T-cell (primary cell): ENCODE results near the gene MOB3B. TPM values are rescaled to one million over a fixed set of nuclear protein-coding genes. Genes with fewer than 3 reads are reported as not detected.

Experiments
- ATAC-seq, 4 experiments: fragments of 200-7000 bp in 3 of 4; fragments of 150-1000 bp in 1 of 4; cut with Tn5 transposase; replicated peaks in 1 of 4; 1 replicate in 3 of 4; 2 replicates in 1 of 4; pipeline ENCODE4 v1.10.0; 2021; ENCODE audit warnings: moderate library complexity in 3 of 4, mild to moderate bottlenecking in 2 of 4, moderate number of reproducible peaks in 1 of 4
- CTCF ChIA-PET, 2 donors: fragments of 300-600 bp; sonication (Branson Sonifier 250); formaldehyde crosslinking; loops; one replicate each; lab custom pipeline; 2022; ENCODE audit warnings: antibody characterized with exemption in 2 of 2; lab: Charles Lee
- POLR2A ChIA-PET, 2 donors: fragments of 300-600 bp; sonication (Branson Sonifier 250); formaldehyde crosslinking; loops; one replicate each; lab custom pipeline; 2022; ENCODE audit warnings: antibody characterized with exemption in 2 of 2; lab: Charles Lee
- DNase-seq, 35 experiments: peaks; one replicate each; pipeline versions ENCODE4 v3.0.0 to v3.0.0-alpha.2; 2013 to 2023
- H3K27ac ChIP-seq: one replicate; pipeline ENCODE4 v1.5.1; 2013; ENCODE audit warnings: low read length
- H3K27me3 ChIP-seq, 2 experiments: replicated peaks in 1 of 2; 1 replicate in 1 of 2; 2 replicates in 1 of 2; pipeline versions ENCODE4 v1.6.1 to v1.7.0; 2013; ENCODE audit warnings: low read length in 1 of 2, mixed read lengths in 1 of 2; ENCODE audit not compliant: control insufficient read depth in 2 of 2, insufficient read depth in 2 of 2; ENCODE audit errors: extremely low read depth in 1 of 2
- H3K36me3 ChIP-seq, 2 donors: 1 replicate in 1 of 2; 2 replicates in 1 of 2; pipeline versions ENCODE4 v1.6.1 to v1.7.0; 2013; ENCODE audit warnings: low read length in 1 of 2; ENCODE audit not compliant: control insufficient read depth in 2 of 2, insufficient read depth in 1 of 2; ENCODE audit errors: extremely low read depth in 1 of 2
- H3K4me1 ChIP-seq, 2 experiments: 1 replicate in 1 of 2; 2 replicates in 1 of 2; pipeline versions ENCODE4 v1.6.1 to v1.7.0; 2013; ENCODE audit warnings: low read length in 2 of 2, mixed read lengths in 1 of 2; ENCODE audit not compliant: insufficient read depth in 2 of 2, control insufficient read depth in 1 of 2; ENCODE audit errors: extremely low read depth in 1 of 2
- H3K4me3 ChIP-seq, 2 donors: 1 replicate in 1 of 2; 2 replicates in 1 of 2; pipeline versions ENCODE4 v1.5.1 to v1.7.0; 2013; ENCODE audit warnings: mild to moderate bottlenecking in 2 of 2, low read length in 1 of 2, moderate library complexity in 1 of 2; ENCODE audit not compliant: control insufficient read depth in 1 of 2; ENCODE audit errors: extremely low read depth in 1 of 2
- H3K9me3 ChIP-seq: 2 replicates; pipeline ENCODE4 v1.7.0; 2013
- H3K27ac Mint-ChIP-seq, 2 donors: one replicate each; pipeline ENCODE4 v1.8.0; 2020 to 2021; ENCODE audit warnings: mild to moderate bottlenecking in 2 of 2, mixed read lengths in 2 of 2
- H3K27me3 Mint-ChIP-seq, 2 donors: one replicate each; pipeline ENCODE4 v1.8.0; 2021 to 2022; ENCODE audit warnings: mixed read lengths in 2 of 2
- H3K36me3 Mint-ChIP-seq: one replicate; pipeline ENCODE4 v1.8.0; 2021; ENCODE audit warnings: mixed read lengths
- H3K4me1 Mint-ChIP-seq, 3 donors: one replicate each; pipeline ENCODE4 v1.8.0; 2020 to 2022; ENCODE audit warnings: mixed read lengths in 3 of 3, mild to moderate bottlenecking in 1 of 3
- H3K4me3 Mint-ChIP-seq, 3 donors: one replicate each; pipeline ENCODE4 v1.8.0; 2020 to 2022; ENCODE audit warnings: mild to moderate bottlenecking in 3 of 3, mixed read lengths in 3 of 3, moderate library complexity in 3 of 3
- H3K9me3 Mint-ChIP-seq, 3 donors: one replicate each; pipeline ENCODE4 v1.8.0; 2020 to 2022; ENCODE audit warnings: mixed read lengths in 3 of 3
- WGBS: methylation state at CpG from one replicate; pipeline ENCODE4 v1.1.5; 2013; ENCODE audit warnings: missing lambda C conversion rate; ENCODE audit not compliant: insufficient coverage; 5-methylcytosine and 5-hydroxymethylcytosine counted together
- total RNA-seq, 35 experiments: library from RNA in 6 of 35; stranded (reverse) in 6 of 35; fragments of 120-200 nt in 1 of 35; gene quantifications; one replicate each; pipeline versions ENCODE4 v1.2.1 to v1.2.4 and lab custom pipeline; 2013 to 2026

Gene MOB3B
- total RNA-seq, 5 donors from 2014 or later (not counting 1 experiment from before 2014, with no cell fraction given) = 0.40 to 0.72 (median 0.56) TPM

GRCh38 chr9:27442464-27442863 is 87.2 kb downstream of the MOB3B start:
- DNase-seq (no peak), ATAC-seq (no peak)
- Histone ChIP-seq H3K27me3 (no peaks in the 10 kb centered on the region), H3K36me3 (no peaks in the 10 kb centered on the region), H3K4me1 (no peaks in the 10 kb centered on the region), H3K9me3 (no peaks in the 10 kb centered on the region), H3K27ac (no peak overlapping the region), H3K4me3 (no peak overlapping the region)
- ChIA-PET POLR2A (no interaction called here), CTCF (no interaction called here)
- Mint-ChIP-seq H3K4me3 (no peak overlapping the region), H3K27me3 (no peaks in the 10 kb centered on the region), H3K36me3 (peaks cover 3% of the 10 kb centered on the region), H3K4me1 (no peaks in the 10 kb centered on the region), H3K27ac (no peak overlapping the region), H3K9me3 (peaks cover 0 to 3% (median 0%) of the 10 kb centered on the region in 3 donors)
- WGBS = 80% methylated on average over 1 of the region's 4 CpGs

- Histone ChIP-seq H3K9me3 (no peaks in the 10 kb centered on the region), H3K4me1 (no peaks in the 10 kb centered on the region), H3K4me3 (no peak overlapping the region), H3K27me3 (no peaks in the 10 kb centered on the region), H3K36me3 (no peaks in the 10 kb centered on the region), H3K27ac (no peak overlapping the region)
- ChIA-PET POLR2A (no interaction called here), CTCF (no interaction called here)
- H3K4me1 Mint-ChIP-seq = no peaks in the 10 kb centered on the region
- no peak overlapping the region for H3K4me3 Mint-ChIP-seq
- no peak for DNase-seq
- WGBS = 67% methylated on average over 1 of the region's 4 CpGs
- no peaks in the 10 kb centered on the region for H3K36me3 Mint-ChIP-seq
- H3K27me3 Mint-ChIP-seq = no peaks in the 10 kb centered on the region
- no peak overlapping the region for H3K27ac Mint-ChIP-seq
- ATAC-seq = no peak
- H3K9me3 Mint-ChIP-seq = peaks cover 0 to 3% (median 0%) of the 10 kb centered on the region in 3 donors
Observed at GRCh38 chr9:27441741-27442070, 87.9 kb downstream of the MOB3B start.

GRCh38 chr9:27440888-27441740 is 88.5 kb downstream of the MOB3B start:
- peaks cover 0 to 3% (median 0%) of the 10 kb centered on the region in 3 donors for H3K9me3 Mint-ChIP-seq
- no peak overlapping the region for H3K27ac Mint-ChIP-seq
- CTCF ChIA-PET = no interaction called here
- Histone ChIP-seq H3K9me3 (no peaks in the 10 kb centered on the region), H3K4me1 (no peaks in the 10 kb centered on the region), H3K27ac (no peak overlapping the region), H3K27me3 (no peaks in the 10 kb centered on the region), H3K4me3 (no peak overlapping the region), H3K36me3 (no peaks in the 10 kb centered on the region)
- 75% methylated on average over 5 of the region's 5 CpGs for WGBS
- POLR2A ChIA-PET = interaction anchor here in 1 of 2 donors (0.6 kb wide), 1 partner anchor 1063 kb away, joined by 4 read pairs; no protein-coding TSS in a partner anchor
- ATAC-seq (no peak), DNase-seq (no peak)
- H3K4me3 Mint-ChIP-seq = no peak overlapping the region
- no peaks in the 10 kb centered on the region for H3K36me3 Mint-ChIP-seq
- no peaks in the 10 kb centered on the region for H3K27me3 Mint-ChIP-seq
- no peaks in the 10 kb centered on the region for H3K4me1 Mint-ChIP-seq

- no peaks in the 10 kb centered on the region for H3K9me3 ChIP-seq
- Mint-ChIP-seq H3K4me1 (no peaks in the 10 kb centered on the region), H3K27ac (no peak overlapping the region), H3K4me3 (no peak overlapping the region), H3K27me3 (no peaks in the 10 kb centered on the region), H3K36me3 (no peaks in the 10 kb centered on the region), H3K9me3 (no peaks in the 10 kb centered on the region)
- DNase-seq (no peak), ATAC-seq (no peak)
- ChIA-PET CTCF (no interaction called here), POLR2A (no interaction called here)
- H3K4me3 ChIP-seq = no peak overlapping the region
- H3K27ac ChIP-seq = no peak overlapping the region
- H3K4me1 ChIP-seq = no peaks in the 10 kb centered on the region
- no peaks in the 10 kb centered on the region for H3K27me3 ChIP-seq
- H3K36me3 ChIP-seq = no peaks in the 10 kb centered on the region
- 83% methylated on average over 6 of the region's 7 CpGs for WGBS
Observed at GRCh38 chr9:27438522-27438921, 91.1 kb downstream of the MOB3B start.

- ATAC-seq = no peak
- no peaks in the 10 kb centered on the region for H3K9me3 Mint-ChIP-seq
- WGBS = 85% methylated on average over 3 of the region's 6 CpGs
- Histone ChIP-seq H3K27me3 (no peaks in the 10 kb centered on the region), H3K36me3 (no peaks in the 10 kb centered on the region), H3K4me3 (no peak overlapping the region), H3K9me3 (no peaks in the 10 kb centered on the region), H3K4me1 (no peaks in the 10 kb centered on the region), H3K27ac (no peak overlapping the region)
- no peaks in the 10 kb centered on the region for H3K27me3 Mint-ChIP-seq
- ChIA-PET CTCF (no interaction called here), POLR2A (no interaction called here)
- H3K4me3 Mint-ChIP-seq = no peak overlapping the region
- no peak overlapping the region for H3K27ac Mint-ChIP-seq
- no peaks in the 10 kb centered on the region for H3K4me1 Mint-ChIP-seq
- DNase-seq = no peak
- no peaks in the 10 kb centered on the region for H3K36me3 Mint-ChIP-seq
Observed at GRCh38 chr9:27437652-27438373, 91.8 kb downstream of the MOB3B start.

- no peak for ATAC-seq
- H3K36me3 ChIP-seq = no peaks in the 10 kb centered on the region
- no peak for DNase-seq
- no peak overlapping the region for H3K27ac ChIP-seq
- CTCF ChIA-PET = interaction anchor here in 1 of 2 donors (0.6 kb wide), 1 partner anchor 96 kb away, joined by 3 read pairs; no protein-coding TSS in a partner anchor
- H3K27ac Mint-ChIP-seq = no peak overlapping the region
- H3K4me1 Mint-ChIP-seq = peaks cover 10 to 11% (median 11%) of the 10 kb centered on the region in 3 donors
- 100% methylated on average over 2 of the region's 3 CpGs for WGBS
- H3K27me3 ChIP-seq = no peaks in the 10 kb centered on the region
- H3K9me3 ChIP-seq = no peaks in the 10 kb centered on the region
- POLR2A ChIA-PET = no interaction called here
- no peaks in the 10 kb centered on the region for H3K4me1 ChIP-seq
- no peaks in the 10 kb centered on the region for H3K27me3 Mint-ChIP-seq
- H3K36me3 Mint-ChIP-seq = no peaks in the 10 kb centered on the region
- H3K4me3 ChIP-seq = no peak overlapping the region
- no peak overlapping the region for H3K4me3 Mint-ChIP-seq
- no peaks in the 10 kb centered on the region for H3K9me3 Mint-ChIP-seq
Observed at GRCh38 chr9:27436234-27436633, 93.4 kb downstream of the MOB3B start.
